Measurements from ENCODE around the gene NTM. TPM values are rescaled to one million over a fixed set of nuclear protein-coding genes. Genes with fewer than 3 reads are reported as not detected.

The NTM gene
- total RNA-seq, 1 experiment from 2014 or later: 9.9 TPM

GRCh38 chr11:131704682-131705081 is 334.3 kb downstream of the NTM start:
- no peaks in the 10 kb centered on the region for H3K79me2 ChIP-seq (ENCODE audit: insufficient read depth, low read length)

More at GRCh38 chr11:131704682-131705081, 334.3 kb downstream of the NTM start:
- no peak overlapping the region for H3K18ac ChIP-seq (ENCODE audit: insufficient read length, low read depth, low read length)
- no peak overlapping the region for H3K4me2 ChIP-seq (ENCODE audit: insufficient read depth, insufficient read length, low read length)
- H3K9ac ChIP-seq (ENCODE audit: extremely low read depth, insufficient read length, low read length): no peak overlapping the region
- Mint-ChIP-seq H3K4me3 (no peak overlapping the region), H3K36me3 (ENCODE audit: insufficient read depth in 1 of 3, low read depth in 3 of 3) (peaks cover 3 to 13% (median 4%) of the 10 kb centered on the region in 3 experiments; a peak in 6 of 7 replicates), H3K27me3 (ENCODE audit: low read depth) (no peaks in the 10 kb centered on the region), H3K9me3 (peaks cover 11 to 18% of the 10 kb centered on the region in 2 experiments), H3K4me1 (peaks cover 0 to 8% of the 10 kb centered on the region in 2 experiments; a peak in 2 of 4 replicates), H3K27ac (no peak overlapping the region)
- no peaks in the 10 kb centered on the region for H3K23me2 ChIP-seq (ENCODE audit: insufficient read length, low read depth, low read length, poor library complexity, severe bottlenecking)
- no peak overlapping the region for H3K27ac ChIP-seq (ENCODE audit: insufficient read length, low read depth, low read length)
- H4K91ac ChIP-seq (ENCODE audit: insufficient read length, low read depth, low read length): no peak overlapping the region
- DNase-seq: no peak
- H3K27me3 ChIP-seq (ENCODE audit: insufficient read depth, low read length): no peaks in the 10 kb centered on the region
- H2AK5ac ChIP-seq (ENCODE audit: insufficient read length, low read length): no peak overlapping the region
- no peak overlapping the region for H3K14ac ChIP-seq (ENCODE audit: insufficient read depth, low read length)
- H3T11ph ChIP-seq (ENCODE audit: low read length): no peak overlapping the region
- H3K9me3 ChIP-seq (ENCODE audit: control insufficient read depth, low read depth, low read length): no peaks in the 10 kb centered on the region
- no peak overlapping the region for H2BK5ac ChIP-seq (ENCODE audit: insufficient read length, low read length)
- H2BK12ac ChIP-seq (ENCODE audit: insufficient read length, low read depth, low read length): no peak overlapping the region
- no peak overlapping the region for H2BK120ac ChIP-seq (ENCODE audit: low read depth, low read length, poor library complexity, severe bottlenecking)
- no peak overlapping the region for H3K4ac ChIP-seq (ENCODE audit: low read depth, low read length)
- H3K56ac ChIP-seq (ENCODE audit: insufficient read length, low read depth, low read length): no peak overlapping the region
- no peak for TF ChIP-seq CTCF (conservative IDR thresholded peaks at IDR 0.05)
- H2BK15ac ChIP-seq (ENCODE audit: low read depth, low read length): no peak overlapping the region
- no peak overlapping the region for H4K5ac ChIP-seq (ENCODE audit: insufficient read length, low read depth, low read length)
- H3K4me1 ChIP-seq (ENCODE audit: insufficient read depth, low read length): no peaks in the 10 kb centered on the region
- no peaks in the 10 kb centered on the region for H3K79me1 ChIP-seq (ENCODE audit: insufficient read depth, low read depth, low read length, poor library complexity, severe bottlenecking)
- H4K20me1 ChIP-seq (ENCODE audit: control insufficient read depth, insufficient read depth, insufficient read length): no peaks in the 10 kb centered on the region
- H2BK20ac ChIP-seq (ENCODE audit: low read depth, low read length, poor library complexity, severe bottlenecking): no peak overlapping the region
- H4K8ac ChIP-seq (replicated peaks; ENCODE audit: insufficient read length, low read depth, low read length): no peak overlapping the region
- no peak overlapping the region for H2AFZ ChIP-seq (ENCODE audit: low read length)
- no CpG with 5 or more reads among the region's 2 CpGs for WGBS (ENCODE audit: extremely low coverage, insufficient read length, low lambda C conversion rate)
- no peak overlapping the region for H3K23ac ChIP-seq (ENCODE audit: insufficient read length, low read depth, low read length)
